GM10847 (cell line): ENCODE measurements around the gene S1PR5.
A peak's percentile ranks its signal among the peaks of the same experiment; 100 is the strongest.

Experiments
- POLR2A ChIP-seq: IDR thresholded peaks from 2 replicates; pipeline ENCODE4 v1.6.1; 2011; ENCODE audit not compliant: insufficient read length; ENCODE audit errors: extremely low read depth

S1PR5 gene

DNA sequence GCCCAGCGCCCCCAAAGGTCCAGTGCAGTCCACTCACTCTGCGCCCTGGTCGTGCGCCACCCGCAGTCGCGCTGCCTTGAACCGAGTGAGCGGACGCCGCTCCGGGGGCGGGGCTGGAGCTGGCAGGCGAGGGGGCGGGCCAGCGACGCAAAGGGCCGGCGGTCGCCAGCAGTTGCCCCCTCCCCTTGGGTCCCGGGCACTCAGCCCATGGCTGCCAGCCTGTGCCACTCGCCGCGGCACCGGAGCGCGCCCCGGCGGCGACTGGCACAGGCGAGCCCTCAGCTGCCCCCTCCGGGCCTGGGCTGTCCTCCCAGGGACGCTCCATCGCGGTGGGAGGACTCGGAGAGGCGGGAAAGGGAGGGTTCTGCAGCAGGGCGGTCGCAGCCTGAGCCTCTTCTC, at the start of gene S1PR5:
Gene S1PR5, minus strand, starts transcription at position 87 of the 399 bp plus-strand sequence. CDS start 2,436 bp downstream, outside the sequence.
- no peak for TF ChIP-seq POLR2A

DNA sequence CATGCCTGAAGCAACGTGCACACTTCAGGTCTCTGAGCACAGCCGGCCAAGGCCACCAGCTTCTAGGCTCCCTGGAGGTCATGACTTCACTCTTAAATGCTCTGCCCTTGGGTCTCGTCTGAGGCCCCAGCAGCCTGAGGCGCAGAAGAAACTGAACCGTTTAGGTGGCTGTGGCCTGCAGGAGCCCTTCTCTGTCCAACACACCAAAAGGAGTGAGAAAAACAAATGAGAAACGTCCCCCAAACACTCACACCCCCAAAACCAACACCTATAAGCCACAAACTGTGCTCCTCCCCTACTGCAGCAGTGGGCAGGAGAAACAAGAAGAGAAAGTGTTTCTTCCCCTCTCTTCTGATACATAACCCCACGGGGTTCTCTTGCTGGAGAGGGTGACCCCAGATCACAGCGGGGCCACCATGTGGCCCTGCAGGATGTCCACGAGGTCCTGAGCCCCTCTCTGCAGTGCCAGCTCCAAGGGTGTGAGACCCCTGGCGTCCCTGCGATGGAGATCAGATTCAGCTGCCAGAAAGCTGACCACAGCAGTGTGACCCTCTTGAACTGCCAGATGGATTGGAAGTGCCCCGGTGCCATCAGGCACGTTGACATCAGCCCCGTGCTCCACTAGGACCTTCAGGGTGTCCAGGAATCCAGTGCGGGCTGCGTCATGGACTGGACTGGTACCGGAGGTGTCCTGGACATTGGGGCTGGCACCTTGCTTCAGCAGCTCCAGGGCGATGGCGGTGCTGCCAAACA, 49.6 kb upstream of the S1PR5 start:
- peak; percentile 15 for TF ChIP-seq POLR2A

DNA sequence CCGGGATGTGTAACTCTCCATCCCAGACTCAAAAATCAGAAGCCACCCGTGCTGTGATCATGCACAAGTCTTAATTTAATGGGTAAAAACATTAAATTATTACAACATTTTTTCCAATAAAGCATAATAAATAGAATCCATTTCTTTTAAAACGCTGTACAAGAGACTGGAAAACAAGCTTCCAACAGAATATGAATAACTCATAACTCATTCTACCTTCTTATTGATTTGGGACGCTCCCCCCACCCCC, 49.1 kb upstream of the S1PR5 start:
- TF ChIP-seq POLR2A: no peak

- TF ChIP-seq POLR2A: peak; percentile 73
Measured at GRCh38 chr19:10565567-10566407, 48.5 kb upstream of the S1PR5 start, which contains the start of gene KRI1. Gene KRI1, minus strand, starts transcription at chr19:10566010. Its CDS starts 11 bp downstream, at chr19:10565999.

GRCh38 chr19:10565028-10565566, 47.9 kb upstream of the S1PR5 start:
- no peak for TF ChIP-seq POLR2A

GRCh38 chr19:10562609-10563008, 45.4 kb upstream of the S1PR5 start:
- TF ChIP-seq POLR2A: no peak

DNA sequence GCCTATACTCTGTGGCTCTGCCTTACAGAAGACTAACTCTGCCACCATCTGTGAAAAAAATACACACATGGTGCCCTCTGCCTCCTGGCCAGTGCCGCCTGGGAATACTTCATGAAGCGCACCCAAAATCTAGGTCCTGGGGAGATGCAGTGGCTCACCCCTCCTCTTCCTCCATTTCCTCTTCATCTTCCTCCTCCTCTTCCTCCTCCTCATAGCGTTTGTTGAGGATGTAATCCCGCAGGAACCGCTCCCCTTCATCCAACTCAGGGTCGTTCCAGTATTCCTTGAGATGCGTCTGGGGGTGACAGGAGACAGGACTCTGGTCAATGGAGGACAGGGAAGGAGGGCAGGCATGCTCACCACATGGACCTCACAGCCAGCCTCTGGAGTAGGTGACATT, 42.9 kb upstream of the S1PR5 start:
- TF ChIP-seq POLR2A: no peak

DNA sequence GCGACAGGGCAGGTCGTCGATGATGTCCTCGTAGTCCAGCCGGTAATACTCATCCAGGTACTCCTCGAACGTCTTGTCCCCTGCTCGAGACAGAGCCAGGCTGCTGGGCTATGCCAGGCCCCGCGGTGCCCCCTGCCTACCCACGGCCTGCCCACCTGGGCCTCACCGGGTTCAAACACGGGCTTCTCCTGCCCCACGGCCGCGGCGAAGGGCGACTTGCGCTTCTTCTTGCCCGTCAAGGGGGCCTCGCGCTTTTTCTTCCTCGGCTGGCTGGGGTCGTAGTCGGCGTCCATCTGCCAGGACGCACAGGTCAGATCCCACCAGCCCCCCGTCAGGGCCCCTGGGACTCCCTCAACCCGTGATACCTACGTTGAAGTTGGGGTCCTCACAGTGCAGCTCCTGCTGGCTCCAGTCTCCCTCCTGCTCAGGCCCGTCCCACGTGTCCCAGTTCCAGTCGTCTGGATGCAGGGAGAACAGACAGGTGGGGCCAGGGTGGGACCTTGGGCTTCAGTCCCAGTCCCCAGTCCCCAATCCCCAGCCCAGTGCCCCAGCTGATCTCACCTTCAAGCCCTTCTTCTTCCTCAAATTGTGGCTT, 40.5 kb upstream of the S1PR5 start:
- no peak for TF ChIP-seq POLR2A

DNA sequence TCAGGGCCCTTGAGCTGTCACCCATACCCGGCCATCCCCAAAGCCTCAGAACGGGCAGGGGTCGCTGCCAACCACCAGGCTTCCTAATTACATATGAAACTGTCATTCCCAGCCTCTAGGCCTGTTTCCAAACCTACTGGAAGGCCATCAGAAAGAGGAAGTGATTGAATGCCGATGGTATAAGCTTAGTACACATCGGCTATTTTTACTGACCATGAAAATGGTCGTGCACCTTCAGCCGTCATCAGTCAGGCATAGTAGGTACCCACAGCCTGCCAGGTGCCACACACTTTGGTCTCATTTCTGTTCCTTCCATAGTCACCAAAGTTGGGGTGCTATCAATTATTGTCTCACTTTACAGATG, 38.3 kb upstream of the S1PR5 start:
- TF ChIP-seq POLR2A: no peak

- no peak for TF ChIP-seq POLR2A
Measured at GRCh38 chr19:10554760-10555609, 37.7 kb upstream of the S1PR5 start.

- no peak for TF ChIP-seq POLR2A
Measured at GRCh38 chr19:10553943-10554381, 36.7 kb upstream of the S1PR5 start.

GRCh38 chr19:10553087-10553667, 35.9 kb upstream of the S1PR5 start:
- no peak for TF ChIP-seq POLR2A

GRCh38 chr19:10552510-10553053, 35.3 kb upstream of the S1PR5 start:
- peak; percentile 8 for TF ChIP-seq POLR2A

- no peak for TF ChIP-seq POLR2A
Measured at GRCh38 chr19:10551698-10552301, 34.6 kb upstream of the S1PR5 start.
